VCaP (cell line): ENCODE measurements around the gene NRK.
"Not testable (repeated sequence)": the region's sequence is repeated elsewhere in the genome, so short reads cannot be mapped to it uniquely, and the experiment has no call there.

Experiments used
- H3K27ac ChIP-seq: fragments of 450-650 bp; 2 replicates; pipeline ENCODE4 v1.5.1; 2017
- TF ChIP-seq, protein P1 (sequence below): fragments of 450-650 bp; conservative IDR thresholded peaks from 2 replicates; pipeline ENCODE4 v1.5.1; 2017; ENCODE audit warnings: mild to moderate bottlenecking, moderate library complexity

NRK gene

DNA sequence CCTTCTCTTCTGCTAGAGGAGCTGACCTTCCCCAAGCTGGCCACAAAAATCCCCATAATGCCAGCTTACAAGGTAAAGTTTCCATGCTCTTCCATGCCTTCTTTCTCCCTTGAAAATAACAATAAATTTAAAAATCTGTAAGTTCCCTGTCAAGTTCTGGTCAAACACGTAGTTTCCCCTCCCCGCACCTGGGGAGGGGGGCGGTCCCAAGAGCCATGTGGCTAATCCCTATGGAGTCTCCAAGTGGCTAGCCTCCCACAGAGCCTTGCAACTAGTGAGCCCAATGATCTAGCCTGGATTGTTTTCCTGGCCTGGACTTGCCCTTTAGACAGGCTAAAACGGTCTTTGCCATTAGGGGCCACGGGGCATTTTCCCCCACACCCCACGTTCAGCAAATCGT lies 2.1 kb upstream of the NRK start:
- H3K27ac ChIP-seq: no peak overlapping the region
- TF ChIP-seq, protein P1, sequence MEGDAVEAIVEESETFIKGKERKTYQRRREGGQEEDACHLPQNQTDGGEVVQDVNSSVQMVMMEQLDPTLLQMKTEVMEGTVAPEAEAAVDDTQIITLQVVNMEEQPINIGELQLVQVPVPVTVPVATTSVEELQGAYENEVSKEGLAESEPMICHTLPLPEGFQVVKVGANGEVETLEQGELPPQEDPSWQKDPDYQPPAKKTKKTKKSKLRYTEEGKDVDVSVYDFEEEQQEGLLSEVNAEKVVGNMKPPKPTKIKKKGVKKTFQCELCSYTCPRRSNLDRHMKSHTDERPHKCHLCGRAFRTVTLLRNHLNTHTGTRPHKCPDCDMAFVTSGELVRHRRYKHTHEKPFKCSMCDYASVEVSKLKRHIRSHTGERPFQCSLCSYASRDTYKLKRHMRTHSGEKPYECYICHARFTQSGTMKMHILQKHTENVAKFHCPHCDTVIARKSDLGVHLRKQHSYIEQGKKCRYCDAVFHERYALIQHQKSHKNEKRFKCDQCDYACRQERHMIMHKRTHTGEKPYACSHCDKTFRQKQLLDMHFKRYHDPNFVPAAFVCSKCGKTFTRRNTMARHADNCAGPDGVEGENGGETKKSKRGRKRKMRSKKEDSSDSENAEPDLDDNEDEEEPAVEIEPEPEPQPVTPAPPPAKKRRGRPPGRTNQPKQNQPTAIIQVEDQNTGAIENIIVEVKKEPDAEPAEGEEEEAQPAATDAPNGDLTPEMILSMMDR: no peak

DNA sequence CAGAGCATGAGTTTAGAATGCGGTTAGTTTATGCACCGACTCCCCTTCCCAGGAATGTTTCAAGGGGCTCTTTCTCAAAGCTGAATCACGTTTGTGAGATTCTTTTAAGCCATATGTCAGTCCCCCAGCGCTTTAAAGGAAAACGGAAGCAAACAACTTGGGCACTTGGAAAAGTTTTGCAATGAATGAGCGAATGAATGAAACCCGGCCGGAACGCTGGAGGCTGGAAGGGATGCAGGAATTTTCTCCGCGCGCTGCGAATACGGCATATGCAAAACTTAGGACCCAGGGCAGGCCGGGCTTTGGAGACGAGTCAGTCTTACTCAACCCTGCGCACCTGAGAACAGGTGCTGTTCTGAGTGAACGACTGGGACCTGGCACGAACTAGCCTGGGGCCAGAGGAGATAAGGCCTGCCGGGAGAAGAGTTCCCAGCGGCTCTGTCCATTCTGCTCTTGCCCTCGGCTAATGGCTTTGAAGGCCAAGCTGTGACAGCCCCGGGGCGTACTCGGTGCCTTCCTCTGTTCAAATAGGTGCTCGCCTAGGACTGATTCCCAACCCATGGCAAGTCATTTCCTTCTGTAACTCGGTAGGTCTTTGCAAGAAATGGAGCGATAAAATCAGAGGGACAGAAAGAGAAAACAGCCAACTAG lies 743 bp upstream of the NRK start:
- H3K27ac ChIP-seq: no peak overlapping the region
- TF ChIP-seq, protein P1: no peak

DNA sequence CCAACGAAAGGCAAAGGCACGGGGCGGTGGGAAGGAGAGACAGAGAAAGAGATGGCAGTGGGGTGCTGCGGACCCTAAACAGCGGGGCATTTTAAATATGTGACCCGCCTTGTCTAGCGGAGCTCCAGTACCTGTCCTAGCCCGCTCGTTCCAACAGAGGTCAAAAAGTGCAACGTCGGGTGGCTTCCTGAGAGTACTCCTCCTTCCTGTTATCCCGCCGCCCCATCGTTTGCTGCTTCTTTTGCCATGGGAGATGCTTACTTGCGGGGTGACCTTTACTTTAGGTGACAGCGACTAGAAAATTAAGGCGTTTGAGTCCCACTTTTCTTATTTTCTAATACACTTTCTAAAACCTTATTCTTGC lies 735 bp downstream of the NRK start:
- H3K27ac ChIP-seq: no peak overlapping the region
- TF ChIP-seq, protein P1: no peak

DNA sequence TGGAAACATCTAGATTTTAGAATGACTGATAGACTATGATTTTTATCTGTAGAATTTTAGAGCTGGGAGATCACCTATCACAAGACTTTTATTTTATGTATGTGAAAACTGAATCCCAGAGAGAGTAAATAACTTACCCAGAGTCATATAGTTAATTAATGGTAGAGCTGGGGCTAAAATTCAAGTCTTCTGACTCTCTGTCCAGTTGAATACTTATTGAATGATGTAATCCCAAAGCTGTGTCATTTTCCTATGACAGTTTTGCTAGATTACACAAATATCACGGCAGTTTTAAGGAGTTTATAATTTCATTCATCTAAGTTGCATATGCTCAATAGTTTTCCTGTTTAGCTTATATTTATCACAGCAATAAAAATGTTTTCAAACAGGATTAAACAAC lies 6.7 kb downstream of the NRK start:
- H3K27ac ChIP-seq: no peak overlapping the region
- TF ChIP-seq, protein P1: no peak

DNA sequence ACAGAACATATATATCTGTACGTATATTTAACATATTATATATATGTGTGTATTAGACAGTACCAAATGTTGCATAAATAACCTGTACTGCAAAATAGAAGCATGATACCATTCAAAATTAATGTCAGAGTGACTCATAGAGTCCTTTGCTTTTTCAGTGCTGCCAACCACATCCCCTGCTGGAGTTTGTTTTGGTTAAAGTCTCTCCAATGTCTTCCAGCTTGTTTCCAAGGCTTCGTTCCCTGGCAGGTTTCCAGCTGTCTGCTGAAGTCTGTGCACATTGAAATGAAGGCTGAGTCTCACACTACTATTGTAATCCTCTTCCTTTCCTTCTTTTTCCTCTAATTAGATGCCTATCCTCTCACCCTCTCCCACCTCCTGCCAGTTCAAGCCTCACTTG lies 14.9 kb downstream of the NRK start:
- no peak overlapping the region for H3K27ac ChIP-seq
- TF ChIP-seq, protein P1: no peak

DNA sequence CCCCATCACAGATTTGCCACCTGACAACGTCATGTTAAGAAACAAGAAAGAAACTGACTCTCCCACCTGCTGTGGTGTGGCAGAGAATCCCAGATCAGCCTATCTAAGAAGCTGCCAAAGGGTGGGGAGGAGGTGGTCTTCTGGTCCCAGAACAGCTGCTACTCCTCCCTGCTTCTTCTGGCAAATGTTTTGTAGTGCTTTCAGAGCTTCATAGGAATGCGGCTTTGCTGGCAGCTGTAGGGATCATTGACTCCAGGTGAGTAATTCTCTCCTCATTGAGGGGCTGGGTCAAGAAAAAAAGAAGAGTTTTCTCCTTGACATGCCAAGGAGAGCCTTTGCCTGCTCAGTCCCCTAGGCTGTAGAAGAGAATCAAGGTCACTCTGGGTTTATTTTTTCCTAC lies 23.3 kb downstream of the NRK start:
- TF ChIP-seq, protein P1: no peak
- H3K27ac ChIP-seq: no peak overlapping the region

DNA sequence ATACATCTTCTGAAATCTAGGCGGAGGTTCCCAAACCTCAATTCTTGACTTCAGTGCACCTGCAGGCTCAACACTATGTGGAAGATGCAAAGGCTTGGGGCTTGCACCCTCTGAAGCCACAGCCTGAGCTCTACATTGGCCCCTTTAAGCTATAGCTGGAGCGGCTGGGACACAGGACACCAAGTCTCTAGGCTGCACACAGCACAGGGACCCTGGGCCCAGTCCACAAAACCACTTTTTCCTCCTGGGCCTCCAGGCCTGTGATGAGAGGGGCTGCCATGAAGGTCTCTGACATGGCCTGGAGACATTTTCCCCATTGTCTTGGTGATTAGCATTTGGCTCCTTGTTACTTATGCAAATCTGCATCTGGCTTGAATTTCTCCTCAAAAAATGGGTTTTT lies 27.8 kb downstream of the NRK start:
- not testable (repeated sequence) for H3K27ac ChIP-seq

DNA sequence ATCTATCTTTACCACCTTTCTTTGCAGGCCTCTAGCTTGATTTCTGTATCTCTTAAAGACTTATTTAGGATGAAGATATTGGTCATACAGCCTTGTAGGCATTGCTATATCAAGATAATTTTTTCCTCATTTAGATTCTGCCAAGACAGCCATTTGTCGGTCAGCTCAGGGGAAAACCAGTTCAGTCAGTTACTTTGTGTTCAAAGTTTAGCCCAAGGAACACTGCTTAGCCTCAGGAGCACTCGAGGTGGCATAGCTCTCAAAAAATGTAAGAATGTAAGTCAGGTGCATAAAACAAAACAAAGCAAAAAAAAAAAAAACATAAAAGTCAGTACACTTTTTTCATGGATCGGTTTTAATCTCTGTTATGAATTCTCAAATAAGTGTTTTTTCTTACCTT lies 43.4 kb downstream of the NRK start:
- H3K27ac ChIP-seq: no peak overlapping the region
- TF ChIP-seq, protein P1: no peak
